Lower lobe of right lung (tissue), 2 donors: ENCODE measurements around the gene KANTR. TPM values are rescaled to one million over a fixed set of nuclear protein-coding genes. Genes with fewer than 3 reads are reported as not detected.

ENCODE experiments used
- ATAC-seq, 2 donors: fragments of 200-7000 bp; cut with Tn5 transposase; one replicate each; pipeline ENCODE4 v1.9.1; 2020 to 2022; ENCODE audit warnings: mild to moderate bottlenecking in 2 of 2, moderate library complexity in 2 of 2
- DNase-seq: peaks from one replicate; pipeline ENCODE4 v3.0.0-alpha.2; 2020
- H3K27ac ChIP-seq: fragments of 200-600 bp; one replicate; pipeline ENCODE4 v1.8.0; 2022
- H3K27me3 ChIP-seq: fragments of 200-600 bp; one replicate; pipeline ENCODE4 v1.8.0; 2022; ENCODE audit warnings: low read depth
- H3K36me3 ChIP-seq: fragments of 200-600 bp; one replicate; pipeline ENCODE4 v1.8.0; 2022; ENCODE audit warnings: mild to moderate bottlenecking
- H3K4me1 ChIP-seq: fragments of 200-600 bp; one replicate; pipeline ENCODE4 v1.8.0; 2022
- H3K4me3 ChIP-seq: fragments of 200-600 bp; one replicate; pipeline ENCODE4 v1.8.0; 2022; ENCODE audit warnings: mild to moderate bottlenecking
- H3K9me3 ChIP-seq: fragments of 200-600 bp; one replicate; pipeline ENCODE4 v1.8.0; 2022
- CTCF ChIP-seq: fragments of 200-600 bp; IDR thresholded peaks from one replicate; pipeline ENCODE4 v1.8.0; 2022; ENCODE audit warnings: antibody characterized with exemption, mild to moderate bottlenecking
- intact Hi-C: fragments of 100-400 bp; cut with DNase I; formaldehyde crosslinking; loops from one replicate; pipeline ENCODE4 v1.11.0; 2022
- total RNA-seq: library from RNA; stranded (reverse); fragmentation: NEBNext Ultra II Directional; extraction: Animal tissue kit (Norgen Biotek cat#: 25700); gene quantifications from one replicate; pipeline ENCODE4 v1.2.1, GENCODE V29; 2021
- donor health status: DM: no; HTN: yes; CAD: no; lungs with severe emphysema.

Gene KANTR
- total RNA-seq, 1 donor from 2014 or later: 14.8 TPM

GRCh38 chrX:53093177-53093655, 726 bp upstream of the KANTR start:
- Histone ChIP-seq H3K9me3 (no peaks in the 10 kb centered on the region), H3K27me3 (no peaks in the 10 kb centered on the region), H3K4me1 (no peaks in the 10 kb centered on the region), H3K4me3 (peak overlapping the region; percentile 72), H3K36me3 (no peaks in the 10 kb centered on the region), H3K27ac (peak overlapping the region; percentile 93)
- peak; percentile 58 for TF ChIP-seq CTCF
- intact Hi-C loops: no loop called here
- ATAC-seq (peak; percentile 83 to 91), DNase-seq (peak; percentile 90)

- intact Hi-C loops: no loop called here
- no peak for ATAC-seq
- H3K4me3 ChIP-seq: peak overlapping the region; percentile 72
- no peak for TF ChIP-seq CTCF
- peaks cover 6% of the 10 kb centered on the region for H3K36me3 ChIP-seq
- no peaks in the 10 kb centered on the region for H3K27me3 ChIP-seq
- no peaks in the 10 kb centered on the region for H3K4me1 ChIP-seq
- no peak for DNase-seq
- H3K27ac ChIP-seq: peak overlapping the region; percentile 93
- H3K9me3 ChIP-seq: no peaks in the 10 kb centered on the region
Observed at GRCh38 chrX:53094582-53094905, 602 bp downstream of the KANTR start.

- Histone ChIP-seq H3K4me1 (no peaks in the 10 kb centered on the region), H3K27me3 (no peaks in the 10 kb centered on the region), H3K36me3 (peaks cover 6% of the 10 kb centered on the region), H3K27ac (no peak overlapping the region), H3K9me3 (no peaks in the 10 kb centered on the region), H3K4me3 (no peak overlapping the region)
- no peak for TF ChIP-seq CTCF
- ATAC-seq (no peak), DNase-seq (no peak)
- intact Hi-C loops: no loop called here
Observed at GRCh38 chrX:53095796-53096195, 1.9 kb downstream of the KANTR start.

GRCh38 chrX:53114864-53115549, 21.1 kb downstream of the KANTR start:
- intact Hi-C loops: no loop called here
- DNase-seq: no peak

GRCh38 chrX:53115550-53115874, 21.6 kb downstream of the KANTR start:
- no peaks in the 10 kb centered on the region for H3K36me3 ChIP-seq
- no peak overlapping the region for H3K27ac ChIP-seq
- H3K4me3 ChIP-seq: no peak overlapping the region
- no peaks in the 10 kb centered on the region for H3K9me3 ChIP-seq
- DNase-seq: no peak
- no peak for ATAC-seq
- intact Hi-C loops: no loop called here
- H3K27me3 ChIP-seq: no peaks in the 10 kb centered on the region
- no peak for TF ChIP-seq CTCF
- no peaks in the 10 kb centered on the region for H3K4me1 ChIP-seq

More at GRCh38 chrX:53114864-53115549, 21.1 kb downstream of the KANTR start:
- no peak for ATAC-seq
- H3K9me3 ChIP-seq: no peaks in the 10 kb centered on the region
- H3K4me3 ChIP-seq: no peak overlapping the region
- H3K27ac ChIP-seq: no peak overlapping the region
- no peak for TF ChIP-seq CTCF
- no peaks in the 10 kb centered on the region for H3K27me3 ChIP-seq
- H3K36me3 ChIP-seq: no peaks in the 10 kb centered on the region
- H3K4me1 ChIP-seq: no peaks in the 10 kb centered on the region
